Testis (tissue), 2 donors: ENCODE measurements around the gene SLC26A9.

Source experiments
- POLR2A ChIP-seq: fragments of 450-650 bp; IDR thresholded peaks from one replicate; pipeline ENCODE4 v1.6.1; 2017; ENCODE audit warnings: antibody characterized with exemption, mild to moderate bottlenecking, moderate library complexity
- TF ChIP-seq, protein P1 (sequence below), 3 experiments: fragments of 450-650 bp in 2 of 3; fragments of 200-600 bp in 1 of 3; sonication (generic) in 1 of 3; IDR thresholded peaks; one replicate each; pipeline ENCODE4 v1.5.1; 2016 to 2019; ENCODE audit warnings: antibody characterized with exemption in 3 of 3, mild to moderate bottlenecking in 2 of 3, moderate library complexity in 1 of 3

DNA sequence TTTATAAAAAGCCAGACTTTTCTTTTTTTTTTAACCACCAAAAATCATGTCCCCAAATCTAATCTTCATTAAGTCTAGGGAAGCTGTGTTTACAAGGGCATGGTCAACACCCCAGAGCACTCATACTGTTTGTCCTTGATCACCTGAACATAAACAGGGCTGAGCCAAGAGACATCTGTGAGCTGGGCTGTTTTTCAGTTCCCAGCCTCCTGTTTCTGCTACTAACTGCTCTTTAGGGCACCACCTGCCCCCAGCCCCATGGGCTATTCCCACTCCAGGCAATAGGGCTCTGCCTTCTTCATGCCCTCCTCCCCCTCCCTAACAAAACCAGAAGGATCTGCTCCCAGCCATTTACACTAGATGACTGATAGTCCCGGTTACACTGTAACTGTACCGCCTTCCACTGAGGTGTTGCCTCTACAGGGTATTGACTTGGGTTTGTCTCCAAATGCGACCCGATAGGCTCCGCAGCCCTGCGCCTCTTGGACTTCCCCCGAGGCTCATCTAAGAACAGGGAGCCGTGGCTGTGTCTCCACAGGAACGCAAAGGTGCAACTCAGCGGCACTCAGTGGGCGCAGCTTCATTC is 11.7 kb upstream of the SLC26A9 start:
- TF ChIP-seq, protein P1, sequence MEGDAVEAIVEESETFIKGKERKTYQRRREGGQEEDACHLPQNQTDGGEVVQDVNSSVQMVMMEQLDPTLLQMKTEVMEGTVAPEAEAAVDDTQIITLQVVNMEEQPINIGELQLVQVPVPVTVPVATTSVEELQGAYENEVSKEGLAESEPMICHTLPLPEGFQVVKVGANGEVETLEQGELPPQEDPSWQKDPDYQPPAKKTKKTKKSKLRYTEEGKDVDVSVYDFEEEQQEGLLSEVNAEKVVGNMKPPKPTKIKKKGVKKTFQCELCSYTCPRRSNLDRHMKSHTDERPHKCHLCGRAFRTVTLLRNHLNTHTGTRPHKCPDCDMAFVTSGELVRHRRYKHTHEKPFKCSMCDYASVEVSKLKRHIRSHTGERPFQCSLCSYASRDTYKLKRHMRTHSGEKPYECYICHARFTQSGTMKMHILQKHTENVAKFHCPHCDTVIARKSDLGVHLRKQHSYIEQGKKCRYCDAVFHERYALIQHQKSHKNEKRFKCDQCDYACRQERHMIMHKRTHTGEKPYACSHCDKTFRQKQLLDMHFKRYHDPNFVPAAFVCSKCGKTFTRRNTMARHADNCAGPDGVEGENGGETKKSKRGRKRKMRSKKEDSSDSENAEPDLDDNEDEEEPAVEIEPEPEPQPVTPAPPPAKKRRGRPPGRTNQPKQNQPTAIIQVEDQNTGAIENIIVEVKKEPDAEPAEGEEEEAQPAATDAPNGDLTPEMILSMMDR (IDR thresholded peaks at IDR 0.05): no peak
- TF ChIP-seq POLR2A: no peak
